GM18505 (cell line): ENCODE data around the gene MRPL40.
A peak's percentile ranks its signal among the peaks of the same experiment; 100 is the strongest.

ENCODE experiments used
- ATAC-seq: cut with Tn5 transposase; IDR thresholded peaks from one replicate; pipeline ENCODE4 v1.9.1; 2021; ENCODE audit not compliant: unreplicated experiment
- POLR2A ChIP-seq: IDR thresholded peaks from 4 replicates; pipeline ENCODE4 v1.6.1; 2011; ENCODE audit warnings: borderline replicate concordance; ENCODE audit not compliant: insufficient read depth, insufficient read length; ENCODE audit errors: extremely low read depth

The MRPL40 gene

DNA sequence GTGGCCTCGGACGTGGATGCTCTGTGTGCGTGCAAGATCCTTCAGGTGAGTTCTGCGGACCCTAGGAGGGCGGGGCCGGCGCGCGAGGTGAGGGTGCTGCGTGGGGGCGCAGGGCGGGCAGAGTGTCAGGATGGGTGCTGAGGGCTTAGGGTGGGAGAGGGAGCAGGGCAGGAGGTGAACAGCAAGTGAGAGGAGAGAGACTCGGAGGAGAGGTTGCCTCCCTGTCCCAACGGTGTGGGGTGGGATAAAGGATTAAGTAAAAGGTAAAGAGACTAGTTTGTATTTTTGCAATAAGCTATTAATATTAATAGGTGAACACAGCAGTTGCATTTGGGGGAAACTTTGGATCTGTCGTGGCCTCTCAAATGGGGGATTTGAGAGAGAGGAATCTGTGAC lies 47.8 kb downstream of the MRPL40 start:
- no peak for TF ChIP-seq POLR2A
- peak; percentile 5 for ATAC-seq

GRCh38 chr22:19480789-19481188 lies 48.4 kb downstream of the MRPL40 start:
- no peak for ATAC-seq
- TF ChIP-seq POLR2A: no peak

DNA sequence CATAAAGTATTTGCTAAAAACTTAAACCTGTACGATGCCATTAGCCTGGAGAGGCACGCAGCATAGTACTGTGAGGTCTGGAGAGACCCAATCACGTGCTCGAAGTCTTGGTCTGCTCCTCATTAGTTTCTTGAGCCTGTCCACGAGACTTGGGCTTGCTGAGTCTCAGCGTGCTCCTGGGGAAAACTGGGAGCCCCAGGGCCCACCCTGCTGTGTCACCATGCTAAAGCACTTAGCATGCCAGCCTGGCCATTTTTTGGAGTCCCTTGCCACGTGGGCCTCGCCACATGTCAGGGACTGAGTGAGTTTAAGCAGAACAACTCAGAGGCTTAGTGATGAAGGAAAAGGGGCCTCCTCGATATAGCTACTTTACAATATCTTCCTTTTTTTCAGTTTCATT lies 50.0 kb downstream of the MRPL40 start:
- ATAC-seq: no peak
- TF ChIP-seq POLR2A: no peak

DNA sequence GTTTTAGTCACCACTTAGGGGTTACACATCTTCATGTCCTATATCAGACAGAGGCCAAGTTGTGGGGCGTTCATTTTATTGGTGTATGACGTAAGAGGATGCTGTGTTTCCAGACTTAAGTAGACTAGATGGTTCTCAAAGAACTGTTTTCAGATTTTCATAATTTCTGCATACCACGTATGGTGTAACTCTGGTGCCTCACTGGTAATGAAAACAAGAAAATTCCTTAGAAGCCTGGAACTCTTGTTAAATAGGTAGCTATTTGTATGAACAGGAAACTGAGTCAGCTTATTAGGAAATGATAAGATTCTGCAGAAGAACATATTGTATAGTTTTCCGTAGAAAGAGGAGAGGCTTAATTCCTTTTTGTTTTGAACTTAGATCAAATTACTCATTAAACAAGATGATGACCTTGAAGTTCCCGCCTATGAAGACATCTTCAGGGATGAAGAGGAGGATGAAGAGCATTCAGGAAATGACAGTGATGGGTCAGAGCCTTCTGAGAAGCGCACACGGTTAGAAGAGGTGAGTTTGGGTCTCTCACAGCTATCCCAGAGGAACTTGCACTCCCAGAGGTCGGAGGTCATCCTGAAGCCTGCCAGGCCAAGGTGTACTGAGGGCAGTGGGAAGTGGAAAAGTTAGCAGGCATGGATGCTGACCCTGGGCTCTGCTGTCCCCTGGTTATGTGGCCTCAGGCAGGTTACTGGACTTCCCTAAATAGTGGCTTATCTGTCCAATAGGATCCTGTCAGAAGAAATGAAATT lies 51.3 kb downstream of the MRPL40 start:
- no peak for ATAC-seq

More for the DNA sequence above, 51.3 kb downstream of the MRPL40 start:
- TF ChIP-seq POLR2A: no peak
